Testis (tissue), 3 donors: ENCODE data around the gene ANTXR2. TPM values are rescaled to one million over a fixed set of nuclear protein-coding genes. Genes with fewer than 3 reads are reported as not detected.

Experiments used
- DNase-seq: peaks from one replicate; pipeline ENCODE4 v3.0.0-alpha.2; 2019
- H3K27ac ChIP-seq, 2 donors: fragments of 200-600 bp; sonication (generic); one replicate each; pipeline ENCODE4 v1.5.1; 2019
- H3K27me3 ChIP-seq: fragments of 200-600 bp; sonication (generic); one replicate; pipeline ENCODE4 v1.5.1; 2019
- H3K36me3 ChIP-seq: fragments of 200-600 bp; sonication (generic); one replicate; pipeline ENCODE4 v1.5.1; 2017; ENCODE audit warnings: low read depth; ENCODE audit errors: missing control alignments
- H3K4me1 ChIP-seq: fragments of 200-600 bp; sonication (generic); one replicate; pipeline ENCODE4 v1.5.1; 2019
- H3K4me3 ChIP-seq, 2 donors: fragments of 200-600 bp; sonication (generic); one replicate each; pipeline ENCODE4 v1.5.1; 2017 to 2019
- H3K9me3 ChIP-seq: fragments of 200-600 bp; sonication (generic); one replicate; pipeline ENCODE4 v1.5.1; 2017
- CTCF ChIP-seq, 3 experiments: fragments of 450-650 bp in 2 of 3; fragments of 200-600 bp in 1 of 3; sonication (generic) in 1 of 3; IDR thresholded peaks; one replicate each; pipeline ENCODE4 v1.5.1; 2016 to 2019; ENCODE audit warnings: antibody characterized with exemption in 3 of 3, mild to moderate bottlenecking in 2 of 3, moderate library complexity in 1 of 3
- POLR2A ChIP-seq: fragments of 450-650 bp; IDR thresholded peaks from one replicate; pipeline ENCODE4 v1.6.1; 2017; ENCODE audit warnings: antibody characterized with exemption, mild to moderate bottlenecking, moderate library complexity
- WGBS, 2 donors: methylation state at CpG; one replicate each; pipeline ENCODE4 v1.1.5; 2018; 5-methylcytosine and 5-hydroxymethylcytosine counted together
- intact Hi-C: fragments of 100-400 bp; cut with DNase I; formaldehyde crosslinking; loops from one replicate; pipeline ENCODE4 v1.15.1; 2023; ENCODE audit warnings: low total_unique reads
- polyA plus RNA-seq: library from polyadenylated mRNA; stranded (reverse); fragments of 350-450 nt; fragmentation: Illumina TruSeq; extraction: RNeasy Lipid Tissue Mini Kit (QIAGEN cat#74804); gene quantifications from one replicate; pipeline ENCODE4 v1.2.3, GENCODE V29; 2014; ENCODE audit warnings: low read depth, low replicate concordance; ENCODE audit not compliant: insufficient read depth
- total RNA-seq, 2 donors: library from RNA; depleted of rRNA; stranded (reverse); fragments of >200 nt; gene quantifications; one replicate each; pipeline ENCODE4 v1.2.3, GENCODE V29; 2016

ANTXR2 gene
- total and polyA plus RNA-seq, 3 donors from 2014 or later = 23.8 to 30.8 (median 30.4) TPM

GRCh38 chr4:80060804-80061203 is 12.2 kb downstream of the ANTXR2 start:
- H3K4me3 ChIP-seq = no peak overlapping the region
- no peaks in the 10 kb centered on the region for H3K9me3 ChIP-seq
- DNase-seq = no peak
- H3K4me1 ChIP-seq = no peaks in the 10 kb centered on the region
- H3K27ac ChIP-seq = no peak overlapping the region
- TF ChIP-seq POLR2A (no peak), CTCF (IDR thresholded peaks at IDR 0.05) (no peak)
- H3K36me3 ChIP-seq = no peaks in the 10 kb centered on the region
- 97 to 100% methylated on average over 4 of the region's 4 CpGs for WGBS, 2 donors
- intact Hi-C loops = no loop called here
- no peaks in the 10 kb centered on the region for H3K27me3 ChIP-seq

- no peak for DNase-seq
- no peak overlapping the region for H3K4me3 ChIP-seq
- H3K9me3 ChIP-seq = no peaks in the 10 kb centered on the region
- H3K36me3 ChIP-seq = no peaks in the 10 kb centered on the region
- H3K27me3 ChIP-seq = no peaks in the 10 kb centered on the region
- intact Hi-C loops = no loop called here
- no peak overlapping the region for H3K27ac ChIP-seq
- no peak for TF ChIP-seq CTCF (IDR thresholded peaks at IDR 0.05)
- TF ChIP-seq POLR2A = no peak
- 78 to 79% methylated on average over 2 of the region's 2 CpGs for WGBS, 2 donors
- no peaks in the 10 kb centered on the region for H3K4me1 ChIP-seq
Observed at GRCh38 chr4:80058740-80059139, 14.3 kb downstream of the ANTXR2 start.

- intact Hi-C loops = no loop called here
- no peaks in the 10 kb centered on the region for H3K27me3 ChIP-seq
- TF ChIP-seq CTCF (IDR thresholded peaks at IDR 0.05) (no peak), POLR2A (no peak)
- no peaks in the 10 kb centered on the region for H3K9me3 ChIP-seq
- H3K4me3 ChIP-seq = no peak overlapping the region
- WGBS, 2 donors = 81 to 91% methylated on average over 4 of the region's 4 CpGs
- no peak for DNase-seq
- H3K4me1 ChIP-seq = no peaks in the 10 kb centered on the region
- no peak overlapping the region for H3K27ac ChIP-seq
- no peaks in the 10 kb centered on the region for H3K36me3 ChIP-seq
Observed at GRCh38 chr4:80054375-80054774, 18.7 kb downstream of the ANTXR2 start.

- Histone ChIP-seq H3K4me3 (no peak overlapping the region), H3K4me1 (no peaks in the 10 kb centered on the region), H3K27me3 (no peaks in the 10 kb centered on the region), H3K9me3 (no peaks in the 10 kb centered on the region), H3K36me3 (no peaks in the 10 kb centered on the region), H3K27ac (no peak overlapping the region)
- DNase-seq = no peak
- WGBS, 2 donors = 85 to 88% methylated on average over 1 of the region's 1 CpG
- intact Hi-C loops = no loop called here
- TF ChIP-seq CTCF (IDR thresholded peaks at IDR 0.05) (no peak), POLR2A (no peak)
Observed at GRCh38 chr4:80053140-80053910, 19.7 kb downstream of the ANTXR2 start.
